ENCODE results near the gene CNGA3. TPM values are rescaled to one million over a fixed set of nuclear protein-coding genes. Genes with fewer than 3 reads are reported as not detected.

The CNGA3 gene
- total and polyA plus RNA-seq, 9 donors: 0.35 to 1.5 (median 0.56) TPM

DNA sequence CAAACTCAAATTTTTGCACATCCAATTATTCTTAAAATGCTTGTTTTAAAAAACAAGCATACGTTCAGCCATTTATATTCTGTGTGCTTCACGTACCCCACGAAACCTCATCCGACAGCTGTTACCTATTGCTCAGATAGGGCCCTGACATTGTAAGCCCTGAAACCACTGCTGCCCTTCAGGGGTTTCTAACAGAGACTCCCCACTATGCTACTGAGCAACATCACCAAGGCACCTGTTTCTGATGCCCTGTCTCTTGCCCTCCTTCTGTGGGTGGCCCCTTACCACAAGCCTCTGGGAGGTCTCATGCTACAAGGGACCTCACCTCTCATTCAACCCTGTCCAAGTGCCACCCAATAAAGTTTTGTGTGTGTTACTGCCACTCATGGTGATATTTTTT is 18.5 kb upstream of the CNGA3 start:
- Histone ChIP-seq H3K4me3 (ENCODE audit: low read length) (no peak overlapping the region), H3K36me3 (ENCODE audit: control insufficient read depth, insufficient read depth, low read length) (no peaks in the 10 kb centered on the region), H3K27ac (ENCODE audit: low read length) (no peak overlapping the region), H3K27me3 (ENCODE audit: control insufficient read depth, insufficient read depth, low read length) (no peaks in the 10 kb centered on the region), H3K4me1 (ENCODE audit: control insufficient read depth, insufficient read depth, low read length) (no peaks in the 10 kb centered on the region), H3K9me3 (replicated peaks; ENCODE audit: control insufficient read depth, low read depth, low read length) (peaks cover 2% of the 10 kb centered on the region)
- no peak for DNase-seq
- WGBS (ENCODE audit: insufficient coverage): 88% methylated on average over 4 of the region's 4 CpGs

DNA sequence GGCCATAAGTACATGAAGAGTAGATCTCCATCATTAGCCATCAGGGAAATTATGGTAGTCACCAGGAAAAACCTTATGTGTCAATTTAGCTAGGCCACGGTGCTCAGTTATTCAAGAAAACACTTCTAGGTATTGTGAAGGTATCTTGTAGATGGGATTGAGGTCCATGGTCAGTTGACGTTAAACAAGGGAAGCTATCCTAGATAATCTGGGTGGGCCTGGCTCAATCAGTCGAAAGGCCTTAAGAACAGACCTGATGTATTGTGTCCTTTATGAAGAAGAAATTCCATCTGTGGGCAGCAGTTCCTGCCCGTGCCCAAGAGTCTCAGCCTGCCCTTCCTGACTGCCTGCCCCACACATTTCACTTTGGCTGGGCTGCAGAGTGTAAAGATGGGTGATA is 16.7 kb upstream of the CNGA3 start:
- H3K4me1 ChIP-seq (ENCODE audit: control insufficient read depth, insufficient read depth, low read length): no peaks in the 10 kb centered on the region
- WGBS (ENCODE audit: insufficient coverage): 79% methylated on average over 3 of the region's 4 CpGs
- H3K27ac ChIP-seq (ENCODE audit: low read length): no peak overlapping the region
- no peaks in the 10 kb centered on the region for H3K9me3 ChIP-seq (replicated peaks; ENCODE audit: control insufficient read depth, low read depth, low read length)
- no peak for DNase-seq
- no peaks in the 10 kb centered on the region for H3K36me3 ChIP-seq (ENCODE audit: control insufficient read depth, insufficient read depth, low read length)
- no peaks in the 10 kb centered on the region for H3K27me3 ChIP-seq (ENCODE audit: control insufficient read depth, insufficient read depth, low read length)
- no peak overlapping the region for H3K4me3 ChIP-seq (ENCODE audit: low read length)

GRCh38 chr2:98332989-98333388 is 13.3 kb upstream of the CNGA3 start:
- Histone ChIP-seq H3K27me3 (ENCODE audit: control insufficient read depth, insufficient read depth, low read length) (peaks cover 2% of the 10 kb centered on the region), H3K4me1 (ENCODE audit: control insufficient read depth, insufficient read depth, low read length) (no peaks in the 10 kb centered on the region), H3K36me3 (ENCODE audit: control insufficient read depth, insufficient read depth, low read length) (no peaks in the 10 kb centered on the region), H3K27ac (ENCODE audit: low read length) (no peak overlapping the region), H3K4me3 (ENCODE audit: low read length) (no peak overlapping the region), H3K9me3 (replicated peaks; ENCODE audit: control insufficient read depth, low read depth, low read length) (no peaks in the 10 kb centered on the region)
- DNase-seq: no peak
- WGBS (ENCODE audit: insufficient coverage): 100% methylated on average over 1 of the region's 5 CpGs

GRCh38 chr2:98333922-98334321 is 12.3 kb upstream of the CNGA3 start:
- WGBS (ENCODE audit: insufficient coverage): no CpG with 5 or more reads among the region's 2 CpGs
- Histone ChIP-seq H3K4me3 (ENCODE audit: low read length) (no peak overlapping the region), H3K36me3 (ENCODE audit: control insufficient read depth, insufficient read depth, low read length) (no peaks in the 10 kb centered on the region), H3K27me3 (ENCODE audit: control insufficient read depth, insufficient read depth, low read length) (peaks cover 2% of the 10 kb centered on the region), H3K27ac (ENCODE audit: low read length) (no peak overlapping the region), H3K9me3 (replicated peaks; ENCODE audit: control insufficient read depth, low read depth, low read length) (no peaks in the 10 kb centered on the region), H3K4me1 (ENCODE audit: control insufficient read depth, insufficient read depth, low read length) (no peaks in the 10 kb centered on the region)
- no peak for DNase-seq

DNA sequence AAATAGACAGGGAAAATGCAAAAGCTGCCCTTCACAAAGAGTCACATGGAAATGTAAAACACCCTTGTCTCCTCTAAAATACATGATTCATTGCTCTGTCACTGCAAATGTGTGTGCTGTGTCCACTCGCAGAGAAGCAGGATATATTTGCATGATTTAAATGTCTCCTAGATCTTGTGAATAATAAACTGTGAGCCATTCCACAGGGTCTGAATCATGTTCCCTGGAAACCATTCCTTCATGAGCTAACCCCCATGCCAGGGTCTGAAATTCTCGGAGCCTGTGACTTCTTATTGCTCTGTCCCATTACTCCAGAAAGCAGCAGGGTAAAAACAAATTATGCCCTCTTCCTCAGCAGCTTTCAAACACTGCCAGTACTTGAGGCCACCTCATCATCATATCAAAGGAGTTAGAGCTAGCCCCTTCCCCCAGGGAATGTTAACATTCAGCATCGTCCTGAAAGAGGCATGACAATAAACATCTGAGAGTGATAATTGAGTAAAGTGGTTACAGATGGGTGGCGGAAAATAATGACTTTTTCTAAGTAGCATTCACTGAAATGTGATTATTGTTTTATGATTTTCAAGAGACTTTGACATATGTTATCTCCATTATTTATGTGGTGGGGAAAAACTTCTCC is 11.7 kb upstream of the CNGA3 start:
- Histone ChIP-seq H3K27ac (ENCODE audit: low read length) (no peak overlapping the region), H3K4me3 (ENCODE audit: low read length) (no peak overlapping the region), H3K36me3 (ENCODE audit: control insufficient read depth, insufficient read depth, low read length) (no peaks in the 10 kb centered on the region), H3K4me1 (ENCODE audit: control insufficient read depth, insufficient read depth, low read length) (no peaks in the 10 kb centered on the region), H3K27me3 (ENCODE audit: control insufficient read depth, insufficient read depth, low read length) (peaks cover 2% of the 10 kb centered on the region), H3K9me3 (replicated peaks; ENCODE audit: control insufficient read depth, low read depth, low read length) (no peaks in the 10 kb centered on the region)
- WGBS (ENCODE audit: insufficient coverage): 33% methylated on average over 1 of the region's 4 CpGs
- no peak for DNase-seq

DNA sequence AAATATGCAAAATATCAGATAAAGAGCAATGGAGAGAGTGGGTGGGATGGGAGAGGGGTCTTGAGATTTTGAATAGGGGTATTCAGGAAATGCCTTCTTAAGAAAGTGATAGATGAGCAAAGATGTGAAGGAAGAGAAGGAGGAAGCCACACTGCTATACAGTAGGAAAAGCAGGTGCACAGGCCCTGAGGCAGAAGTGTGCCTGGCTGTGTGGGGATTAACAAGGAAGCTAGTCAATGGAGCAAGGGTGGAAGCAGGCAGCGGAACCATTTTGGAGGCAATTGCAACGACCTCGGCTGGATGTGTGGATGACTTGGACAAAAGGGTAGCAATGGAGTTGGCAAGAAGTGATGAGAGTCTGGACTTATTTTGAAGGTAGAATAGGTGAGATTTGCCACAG is 11.0 kb upstream of the CNGA3 start:
- Histone ChIP-seq H3K27ac (ENCODE audit: low read length) (no peak overlapping the region), H3K9me3 (replicated peaks; ENCODE audit: control insufficient read depth, low read depth, low read length) (no peaks in the 10 kb centered on the region), H3K4me3 (ENCODE audit: low read length) (no peak overlapping the region), H3K36me3 (ENCODE audit: control insufficient read depth, insufficient read depth, low read length) (no peaks in the 10 kb centered on the region), H3K4me1 (ENCODE audit: control insufficient read depth, insufficient read depth, low read length) (no peaks in the 10 kb centered on the region), H3K27me3 (ENCODE audit: control insufficient read depth, insufficient read depth, low read length) (peaks cover 2% of the 10 kb centered on the region)
- DNase-seq: no peak
- WGBS (ENCODE audit: insufficient coverage): 74% methylated on average over 3 of the region's 3 CpGs

GRCh38 chr2:98341241-98341640 is 5.0 kb upstream of the CNGA3 start:
- Histone ChIP-seq H3K4me1 (ENCODE audit: control insufficient read depth, insufficient read depth, low read length) (no peaks in the 10 kb centered on the region), H3K27me3 (ENCODE audit: control insufficient read depth, insufficient read depth, low read length) (peaks cover 11% of the 10 kb centered on the region), H3K36me3 (ENCODE audit: control insufficient read depth, insufficient read depth, low read length) (no peaks in the 10 kb centered on the region), H3K4me3 (ENCODE audit: low read length) (no peak overlapping the region), H3K27ac (ENCODE audit: low read length) (no peak overlapping the region), H3K9me3 (replicated peaks; ENCODE audit: control insufficient read depth, low read depth, low read length) (no peaks in the 10 kb centered on the region)
- no peak for DNase-seq
- no CpG with 5 or more reads among the region's 2 CpGs for WGBS (ENCODE audit: insufficient coverage)

DNA sequence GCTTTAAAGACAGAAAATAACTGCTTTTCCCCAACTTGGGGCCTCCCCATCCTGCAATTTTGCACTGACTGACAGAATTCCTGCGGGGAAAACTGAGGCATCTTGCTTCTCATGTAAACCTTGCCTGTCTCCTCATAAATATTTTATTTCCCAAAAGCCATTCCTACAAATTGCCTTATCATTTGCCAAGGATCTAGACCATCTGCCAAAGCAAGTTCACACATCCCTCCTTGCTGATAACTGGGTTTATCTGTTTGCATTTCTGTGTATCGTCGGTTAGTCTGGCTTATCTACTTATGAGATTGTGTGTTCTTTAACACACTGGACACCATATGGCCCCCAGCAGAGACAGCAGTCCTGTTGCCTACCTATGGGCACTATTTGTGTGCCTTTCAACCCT is 3.0 kb upstream of the CNGA3 start:
- WGBS (ENCODE audit: insufficient coverage): 60% methylated on average over 1 of the region's 3 CpGs
- Histone ChIP-seq H3K27ac (ENCODE audit: low read length) (no peak overlapping the region), H3K27me3 (ENCODE audit: control insufficient read depth, insufficient read depth, low read length) (peaks cover 32% of the 10 kb centered on the region), H3K4me3 (ENCODE audit: low read length) (no peak overlapping the region), H3K9me3 (replicated peaks; ENCODE audit: control insufficient read depth, low read depth, low read length) (no peaks in the 10 kb centered on the region), H3K4me1 (ENCODE audit: control insufficient read depth, insufficient read depth, low read length) (peaks cover 15% of the 10 kb centered on the region), H3K36me3 (ENCODE audit: control insufficient read depth, insufficient read depth, low read length) (no peaks in the 10 kb centered on the region)
- no peak for DNase-seq

- Histone ChIP-seq H3K27me3 (ENCODE audit: control insufficient read depth, insufficient read depth, low read length) (peaks cover 48% of the 10 kb centered on the region), H3K36me3 (ENCODE audit: control insufficient read depth, insufficient read depth, low read length) (no peaks in the 10 kb centered on the region), H3K27ac (ENCODE audit: low read length) (no peak overlapping the region), H3K4me1 (ENCODE audit: control insufficient read depth, insufficient read depth, low read length) (peaks cover 15% of the 10 kb centered on the region), H3K9me3 (replicated peaks; ENCODE audit: control insufficient read depth, low read depth, low read length) (no peaks in the 10 kb centered on the region), H3K4me3 (ENCODE audit: low read length) (no peak overlapping the region)
- WGBS (ENCODE audit: insufficient coverage): 1% methylated on average over 47 of the region's 54 CpGs
- DNase-seq: no peak
Observed at GRCh38 chr2:98347298-98348065, 1.2 kb downstream of the CNGA3 start.

GRCh38 chr2:98348066-98348561 is 1.9 kb downstream of the CNGA3 start:
- H3K27ac ChIP-seq (ENCODE audit: low read length): no peak overlapping the region
- H3K36me3 ChIP-seq (ENCODE audit: control insufficient read depth, insufficient read depth, low read length): no peaks in the 10 kb centered on the region
- H3K27me3 ChIP-seq (ENCODE audit: control insufficient read depth, insufficient read depth, low read length): peaks cover 48% of the 10 kb centered on the region
- H3K9me3 ChIP-seq (replicated peaks; ENCODE audit: control insufficient read depth, low read depth, low read length): no peaks in the 10 kb centered on the region
- WGBS (ENCODE audit: insufficient coverage): 6% methylated on average over 7 of the region's 15 CpGs
- no peak overlapping the region for H3K4me3 ChIP-seq (ENCODE audit: low read length)
- no peak for DNase-seq
- peaks cover 15% of the 10 kb centered on the region for H3K4me1 ChIP-seq (ENCODE audit: control insufficient read depth, insufficient read depth, low read length)

Data from muscle of leg (tissue), 11 donors.